A673 (cell line): ENCODE results near the gene QSOX2. TPM values are rescaled to one million over a fixed set of nuclear protein-coding genes. Genes with fewer than 3 reads are reported as not detected.

Source experiments
- BruUV-seq: library from RNA; stranded (reverse); fragments of 400-500 nt; replicated peaks from 2 replicates; lab custom pipeline; 2021; lab: Mats Ljungman, UMichigan
- CTCF ChIA-PET: fragments of 300-600 bp; sonication (Branson Sonifier 250); formaldehyde crosslinking; loops from one replicate; lab custom pipeline; 2022; ENCODE audit warnings: antibody characterized with exemption; lab: Charles Lee
- POLR2A ChIA-PET: fragments of 300-600 bp; sonication (Branson Sonifier 250); formaldehyde crosslinking; loops from one replicate; lab custom pipeline; 2022; ENCODE audit warnings: antibody characterized with exemption; ENCODE audit not compliant: low non-redundant PET; lab: Charles Lee
- DNase-seq: peaks from one replicate; pipeline ENCODE4 v3.0.0-alpha.2; 2015; ENCODE audit warnings: low spot score
- H3K27ac ChIP-seq: fragments of 200-600 bp; sonication (generic); 2 replicates; pipeline ENCODE4 v1.5.1; 2016; ENCODE audit warnings: mixed run types, low read depth, mild to moderate bottlenecking, mixed read lengths, antibody characterized with exemption, low read length; ENCODE audit not compliant: poor library complexity, severe bottlenecking
- H3K27me3 ChIP-seq: fragments of 200-600 bp; sonication (generic); replicated peaks from 2 replicates; pipeline ENCODE4 v1.6.1; 2017; ENCODE audit warnings: mixed run types, low read depth, mild to moderate bottlenecking, mixed read lengths, antibody characterized with exemption, low read length; ENCODE audit not compliant: insufficient read depth, poor library complexity
- H3K36me3 ChIP-seq: fragments of 200-600 bp; sonication (generic); 2 replicates; pipeline ENCODE4 v1.6.1; 2016; ENCODE audit warnings: mixed run types, mild to moderate bottlenecking, mixed read lengths, antibody characterized with exemption, low read length; ENCODE audit not compliant: insufficient read depth, poor library complexity, severe bottlenecking
- H3K4me1 ChIP-seq: fragments of 200-600 bp; sonication (generic); 2 replicates; pipeline ENCODE4 v1.6.1; 2017; ENCODE audit warnings: mixed run types, mild to moderate bottlenecking, mixed read lengths, antibody characterized with exemption, low read length; ENCODE audit not compliant: insufficient read depth, poor library complexity, severe bottlenecking
- H3K4me3 ChIP-seq: fragments of 200-600 bp; sonication (generic); 2 replicates; pipeline ENCODE4 v1.5.1; 2016; ENCODE audit warnings: low read depth, mixed run types, mild to moderate bottlenecking, mixed read lengths, low read length; ENCODE audit not compliant: poor library complexity, severe bottlenecking
- H3K9me3 ChIP-seq: fragments of 200-600 bp; sonication (generic); 2 replicates; pipeline ENCODE4 v1.6.1; 2016; ENCODE audit warnings: mixed run types, low read depth, mild to moderate bottlenecking, mixed read lengths, antibody characterized with exemption, low read length; ENCODE audit not compliant: poor library complexity, severe bottlenecking
- CTCF ChIP-seq: fragments of 300-800, 200-600 bp; sonication (generic); conservative IDR thresholded peaks from 2 replicates; pipeline ENCODE4 v1.5.1; 2017; ENCODE audit warnings: low read depth, mild to moderate bottlenecking, antibody characterized with exemption, low read length, moderate library complexity, mixed read lengths
- EZH2 ChIP-seq: fragments of 200-600 bp; sonication (generic); IDR thresholded peaks from 2 replicates; pipeline ENCODE4 v1.6.1; 2017; ENCODE audit warnings: borderline replicate concordance, low read depth, mild to moderate bottlenecking, mixed read lengths, antibody characterized with exemption, low read length; ENCODE audit not compliant: poor library complexity, severe bottlenecking
- intact Hi-C: fragments of 100-400 bp; cut with micrococcal nuclease; formaldehyde crosslinking; loops from one replicate; pipeline ENCODE4 v1.10.0; 2022; ENCODE audit not compliant: unreplicated experiment
- total RNA-seq: library from RNA; stranded (reverse); gene quantifications from 2 replicates; pipeline ENCODE4 v1.2.3, GENCODE V29; 2021

Gene QSOX2
- total RNA-seq, 1 experiment from 2014 or later, result 43.7 TPM

GRCh38 chr9:136294437-136294836 is 48.8 kb upstream of the QSOX2 start:
- ChIA-PET CTCF (no interaction called here), POLR2A (no interaction called here)
- no peaks in the 10 kb centered on the region for H3K36me3 ChIP-seq
- no peak overlapping the region for H3K27ac ChIP-seq
- no peaks in the 10 kb centered on the region for H3K27me3 ChIP-seq
- BruUV-seq, result no TSS peak
- intact Hi-C loops, result no loop called here
- no peaks in the 10 kb centered on the region for H3K9me3 ChIP-seq
- no peak for DNase-seq
- no peaks in the 10 kb centered on the region for H3K4me1 ChIP-seq
- TF ChIP-seq EZH2 (no peak), CTCF (no peak)
- H3K4me3 ChIP-seq, result no peak overlapping the region

- DNase-seq, result no peak
- Histone ChIP-seq H3K36me3 (no peaks in the 10 kb centered on the region), H3K27me3 (no peaks in the 10 kb centered on the region), H3K4me1 (no peaks in the 10 kb centered on the region), H3K9me3 (no peaks in the 10 kb centered on the region), H3K4me3 (no peak overlapping the region), H3K27ac (no peak overlapping the region)
- ChIA-PET POLR2A (no interaction called here), CTCF (no interaction called here)
- TF ChIP-seq EZH2 (no peak), CTCF (no peak)
- BruUV-seq, result no TSS peak
- intact Hi-C loops, result no loop called here
These were observed 48.0 kb upstream of the QSOX2 start for GRCh38 chr9:136293476-136294077.

- H3K4me3 ChIP-seq, result no peak overlapping the region
- H3K27ac ChIP-seq, result no peak overlapping the region
- CTCF ChIA-PET, result no interaction called here
- POLR2A ChIA-PET, result no interaction called here
- H3K36me3 ChIP-seq, result no peaks in the 10 kb centered on the region
- no peak for DNase-seq
- intact Hi-C loops, result no loop called here
- no peaks in the 10 kb centered on the region for H3K9me3 ChIP-seq
- H3K4me1 ChIP-seq, result no peaks in the 10 kb centered on the region
- H3K27me3 ChIP-seq, result no peaks in the 10 kb centered on the region
- no peak for TF ChIP-seq EZH2
- TF ChIP-seq CTCF, result no peak
- BruUV-seq, result no TSS peak
These were observed 47.2 kb upstream of the QSOX2 start for GRCh38 chr9:136292591-136293448.
